ENCODE results near the gene TRIM46. TPM values are rescaled to one million over a fixed set of nuclear protein-coding genes. Genes with fewer than 3 reads are reported as not detected.

The TRIM46 gene
- total and polyA plus RNA-seq, 2 of the 13 experiments (the other 11 are each of a cell fraction or from before 2014, with no cell fraction given) = 0.04 to 0.09 TPM

DNA sequence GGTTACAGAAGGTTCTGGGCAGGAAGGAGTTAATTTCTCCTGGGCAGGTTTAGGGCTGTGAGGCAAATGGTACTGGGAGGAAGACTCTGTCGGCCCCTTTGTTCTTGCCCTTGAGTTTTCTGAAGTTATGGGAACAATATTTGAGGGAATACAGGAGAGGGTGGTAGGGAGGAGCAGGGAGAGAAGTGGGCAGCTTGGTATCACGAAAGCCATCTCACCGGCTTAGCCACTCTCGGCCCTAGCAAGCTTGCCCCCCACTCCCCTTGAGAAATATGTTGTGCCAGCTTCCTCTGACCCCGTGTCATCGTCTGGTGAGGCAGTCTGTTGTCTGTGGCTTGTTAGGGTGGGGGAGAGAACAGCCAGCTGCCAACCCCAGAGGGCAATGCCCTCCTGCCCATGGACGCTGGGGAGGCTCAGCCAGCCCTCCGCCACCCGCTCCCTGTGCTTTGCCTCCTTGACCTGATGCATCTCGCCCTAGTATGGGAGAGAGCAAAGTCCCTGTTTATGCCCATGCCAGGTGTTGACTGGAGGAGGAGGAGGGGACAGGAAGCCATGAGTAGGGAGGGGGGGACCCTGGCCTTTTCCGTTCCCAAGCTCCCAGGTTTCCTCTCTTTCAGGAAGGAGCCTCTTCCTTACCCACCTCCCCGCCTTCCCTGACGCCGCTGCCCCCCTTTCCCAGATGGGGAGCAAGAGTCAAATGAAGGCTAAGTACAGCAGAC lies 44.7 kb upstream of the TRIM46 start (continued):
- no peak for TF ChIP-seq HHEX (CRISPR knock-in tag; IDR thresholded peaks at IDR 0.05)
- no peak for TF ChIP-seq ATRX (CRISPR knock-in tag; IDR thresholded peaks at IDR 0.05; ENCODE audit: borderline replicate concordance)
- peak; percentile 47; the same call in 1 of the 2 replicates for TF ChIP-seq ZMYM4 (CRISPR knock-in tag; IDR thresholded peaks at IDR 0.05)
- TF ChIP-seq ATM (IDR thresholded peaks at IDR 0.05; ENCODE audit: borderline replicate concordance) = no peak
- no peak for TF ChIP-seq ZMYM2 (CRISPR knock-in tag; IDR thresholded peaks at IDR 0.05)
- peak; percentile 95 for TF ChIP-seq HNRNPH1 (optimal IDR thresholded peaks at IDR 0.05; ENCODE audit: low read depth, low read length)
- TF ChIP-seq HDAC1 (CRISPR knock-in tag; IDR thresholded peaks at IDR 0.05) = peak; percentile 89
- TF ChIP-seq TGIF2 (CRISPR knock-in tag; IDR thresholded peaks at IDR 0.05) = peak; percentile 75; the same call in 1 of the 2 replicates
- peak; percentile 31; the same call in 1 of the 2 replicates for TF ChIP-seq KAT7 (CRISPR knock-in tag; IDR thresholded peaks at IDR 0.05; ENCODE audit: borderline replicate concordance)
- peak; percentile 87 for TF ChIP-seq ZNF225 (CRISPR knock-in tag; IDR thresholded peaks at IDR 0.05)
- TF ChIP-seq MED8 (CRISPR knock-in tag; IDR thresholded peaks at IDR 0.05; ENCODE audit: insufficient replicate concordance) = peak; percentile 82
- peak in 1 of 2 experiments; percentile 80; a peak in 2 of 4 replicates for TF ChIP-seq EP300 (IDR thresholded peaks at IDR 0.05; ENCODE audit: low read depth in 2 of 2, low read length in 2 of 2)
- peak; percentile 83 for TF ChIP-seq EP300 (CRISPR knock-in tag; IDR thresholded peaks at IDR 0.05; ENCODE audit: borderline replicate concordance)
- no peak for TF ChIP-seq EHMT2 (IDR thresholded peaks at IDR 0.05; ENCODE audit: borderline replicate concordance, low read depth, low read length)
- peak; percentile 62; the same call in 1 of the 2 replicates for TF ChIP-seq RBAK (CRISPR knock-in tag; IDR thresholded peaks at IDR 0.05)
- TF ChIP-seq ISL2 (CRISPR knock-in tag; IDR thresholded peaks at IDR 0.05) = peak; percentile 31; the same call in 1 of the 2 replicates
- TF ChIP-seq HOXA5 (CRISPR knock-in tag; IDR thresholded peaks at IDR 0.05) = 0 out of 2 replicates have a peak, but pooled peaks have one; percentile 4
- TF ChIP-seq, protein P1, sequence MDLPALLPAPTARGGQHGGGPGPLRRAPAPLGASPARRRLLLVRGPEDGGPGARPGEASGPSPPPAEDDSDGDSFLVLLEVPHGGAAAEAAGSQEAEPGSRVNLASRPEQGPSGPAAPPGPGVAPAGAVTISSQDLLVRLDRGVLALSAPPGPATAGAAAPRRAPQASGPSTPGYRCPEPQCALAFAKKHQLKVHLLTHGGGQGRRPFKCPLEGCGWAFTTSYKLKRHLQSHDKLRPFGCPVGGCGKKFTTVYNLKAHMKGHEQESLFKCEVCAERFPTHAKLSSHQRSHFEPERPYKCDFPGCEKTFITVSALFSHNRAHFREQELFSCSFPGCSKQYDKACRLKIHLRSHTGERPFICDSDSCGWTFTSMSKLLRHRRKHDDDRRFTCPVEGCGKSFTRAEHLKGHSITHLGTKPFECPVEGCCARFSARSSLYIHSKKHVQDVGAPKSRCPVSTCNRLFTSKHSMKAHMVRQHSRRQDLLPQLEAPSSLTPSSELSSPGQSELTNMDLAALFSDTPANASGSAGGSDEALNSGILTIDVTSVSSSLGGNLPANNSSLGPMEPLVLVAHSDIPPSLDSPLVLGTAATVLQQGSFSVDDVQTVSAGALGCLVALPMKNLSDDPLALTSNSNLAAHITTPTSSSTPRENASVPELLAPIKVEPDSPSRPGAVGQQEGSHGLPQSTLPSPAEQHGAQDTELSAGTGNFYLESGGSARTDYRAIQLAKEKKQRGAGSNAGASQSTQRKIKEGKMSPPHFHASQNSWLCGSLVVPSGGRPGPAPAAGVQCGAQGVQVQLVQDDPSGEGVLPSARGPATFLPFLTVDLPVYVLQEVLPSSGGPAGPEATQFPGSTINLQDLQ (CRISPR knock-in tag; IDR thresholded peaks at IDR 0.05) = no peak
- TF ChIP-seq, protein P2, sequence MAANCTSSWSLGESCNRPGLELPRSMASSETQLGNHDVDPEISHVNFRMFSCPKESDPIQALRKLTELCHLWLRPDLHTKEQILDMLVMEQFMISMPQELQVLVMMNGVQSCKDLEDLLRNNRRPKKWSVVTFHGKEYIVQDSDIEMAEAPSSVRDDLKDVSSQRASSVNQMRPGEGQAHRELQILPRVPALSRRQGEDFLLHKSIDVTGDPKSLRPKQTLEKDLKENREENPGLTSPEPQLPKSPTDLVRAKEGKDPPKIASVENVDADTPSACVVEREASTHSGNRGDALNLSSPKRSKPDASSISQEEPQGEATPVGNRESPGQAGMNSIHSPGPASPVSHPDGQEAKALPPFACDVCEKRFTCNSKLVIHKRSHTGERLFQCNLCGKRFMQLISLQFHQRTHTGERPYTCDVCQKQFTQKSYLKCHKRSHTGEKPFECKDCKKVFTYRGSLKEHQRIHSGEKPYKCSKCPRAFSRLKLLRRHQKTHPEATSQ (CRISPR knock-in tag; IDR thresholded peaks at IDR 0.05; ENCODE audit: borderline replicate concordance) = no peak
- TF ChIP-seq, protein P3, sequence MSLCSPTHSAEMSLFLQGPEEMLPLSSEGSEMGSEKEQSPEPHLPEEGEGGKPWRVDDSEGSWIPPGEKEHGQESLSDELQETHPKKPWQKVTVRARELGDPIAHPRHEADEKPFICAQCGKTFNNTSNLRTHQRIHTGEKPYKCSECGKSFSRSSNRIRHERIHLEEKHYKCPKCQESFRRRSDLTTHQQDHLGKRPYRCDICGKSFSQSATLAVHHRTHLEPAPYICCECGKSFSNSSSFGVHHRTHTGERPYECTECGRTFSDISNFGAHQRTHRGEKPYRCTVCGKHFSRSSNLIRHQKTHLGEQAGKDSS (CRISPR knock-in tag; IDR thresholded peaks at IDR 0.05; ENCODE audit: borderline replicate concordance, low read depth) = 0 out of 2 replicates have a peak, but pooled peaks have one; percentile 69
- TF ChIP-seq ZNF136 (CRISPR knock-in tag; IDR thresholded peaks at IDR 0.05; ENCODE audit: low read depth) = no peak
- TF ChIP-seq ZNF460 (CRISPR knock-in tag; IDR thresholded peaks at IDR 0.05; ENCODE audit: borderline replicate concordance) = 0 out of 2 replicates have a peak, but pooled peaks have one; percentile 18
- TF ChIP-seq ARID2 (CRISPR knock-in tag; IDR thresholded peaks at IDR 0.05; ENCODE audit: borderline replicate concordance) = no peak
- TF ChIP-seq ZNF383 (CRISPR knock-in tag; IDR thresholded peaks at IDR 0.05; ENCODE audit: borderline replicate concordance) = 0 out of 2 replicates have a peak, but pooled peaks have one; percentile 84
- TF ChIP-seq NFKB2 (CRISPR knock-in tag; IDR thresholded peaks at IDR 0.05; ENCODE audit: borderline replicate concordance) = peak; percentile 61; the same call in 1 of the 2 replicates
- no peak for TF ChIP-seq FOXA1 (IDR thresholded peaks at IDR 0.05)
- peak; percentile 93 for TF ChIP-seq FOXA1 (CRISPR knock-in tag; IDR thresholded peaks at IDR 0.05)
